Measurements from ENCODE around the gene CYP26B1.

GRCh38 chr2:72139874-72140620, 7.6 kb downstream of the CYP26B1 start:
- TF ChIP-seq PATZ1 (CRISPR knock-in tag; IDR thresholded peaks at IDR 0.05; ENCODE audit: borderline replicate concordance), result no peak
- TF ChIP-seq ISL1 (CRISPR knock-in tag; IDR thresholded peaks at IDR 0.05), result no peak
- no peak for TF ChIP-seq ESRRG (CRISPR knock-in tag; IDR thresholded peaks at IDR 0.05)
- no peak for TF ChIP-seq CREB5 (CRISPR knock-in tag; IDR thresholded peaks at IDR 0.05; ENCODE audit: low read depth)
- no peak for TF ChIP-seq ZNF70 (CRISPR knock-in tag; IDR thresholded peaks at IDR 0.05)
- no peak for TF ChIP-seq SNAI2 (CRISPR knock-in tag; IDR thresholded peaks at IDR 0.05)
